Measurements from ENCODE around the gene CEP120.

The CEP120 gene

GRCh38 chr5:123360910-123361309 is 62.3 kb downstream of the CEP120 start:
- no peak for DNase-seq (ENCODE audit: low read depth, low spot score)
- TF ChIP-seq CTCF (IDR thresholded peaks at IDR 0.05; ENCODE audit: insufficient read depth, low read length, missing control alignments), result no peak
- H3K4me3 ChIP-seq (ENCODE audit: low read depth, low read length), result no peak overlapping the region
- CTCF ChIA-PET, result interaction anchor here (1.2 to 2.5 kb wide), 3 partner anchors 9 to 16 kb away, joined by 5 to 7 read pairs (median 5); no protein-coding TSS in a partner anchor
- POLR2A ChIA-PET, result no interaction called here

- CTCF ChIA-PET, result interaction anchor here (1.6 kb wide), 1 partner anchor 10 kb away, joined by 5 read pairs; no protein-coding TSS in a partner anchor
Measured at GRCh38 chr5:123360201-123360571, 63.0 kb downstream of the CEP120 start.

GRCh38 chr5:123359454-123360200 is 63.6 kb downstream of the CEP120 start:
- ChIA-PET CTCF (interaction anchor here (0.9 to 1.9 kb wide), 4 partner anchors 10 to 859 kb away, joined by 3 to 5 read pairs (median 4); no protein-coding TSS in a partner anchor), POLR2A (no interaction called here)
- H3K4me3 ChIP-seq (ENCODE audit: low read depth, low read length), result no peak overlapping the region
- no peak for TF ChIP-seq CTCF (IDR thresholded peaks at IDR 0.05; ENCODE audit: insufficient read depth, low read length, missing control alignments)
- DNase-seq (ENCODE audit: low read depth, low spot score), result no peak

More at GRCh38 chr5:123360201-123360571, 63.0 kb downstream of the CEP120 start:
- no peak overlapping the region for H3K4me3 ChIP-seq (ENCODE audit: low read depth, low read length)
- no peak for TF ChIP-seq CTCF (IDR thresholded peaks at IDR 0.05; ENCODE audit: insufficient read depth, low read length, missing control alignments)
- no peak for DNase-seq (ENCODE audit: low read depth, low spot score)
- POLR2A ChIA-PET, result no interaction called here

GRCh38 chr5:123358751-123359150 is 64.5 kb downstream of the CEP120 start:
- no peak for TF ChIP-seq CTCF (IDR thresholded peaks at IDR 0.05; ENCODE audit: insufficient read depth, low read length, missing control alignments)
- no peak for DNase-seq (ENCODE audit: low read depth, low spot score)
- ChIA-PET CTCF (interaction anchor here (0.9 to 1.9 kb wide), 4 partner anchors 9 to 858 kb away, joined by 3 to 5 read pairs (median 4); no protein-coding TSS in a partner anchor), POLR2A (no interaction called here)
- H3K4me3 ChIP-seq (ENCODE audit: low read depth, low read length), result no peak overlapping the region

- no peak for TF ChIP-seq CTCF (IDR thresholded peaks at IDR 0.05; ENCODE audit: insufficient read depth, low read length, missing control alignments)
- POLR2A ChIA-PET, result no interaction called here
- CTCF ChIA-PET, result interaction anchor here (0.9 to 1.9 kb wide), 4 partner anchors 9 to 857 kb away, joined by 3 to 5 read pairs (median 4); no protein-coding TSS in a partner anchor
- no peak for DNase-seq (ENCODE audit: low read depth, low spot score)
- no peak overlapping the region for H3K4me3 ChIP-seq (ENCODE audit: low read depth, low read length)
Measured at GRCh38 chr5:123358304-123358703, 64.9 kb downstream of the CEP120 start.

GRCh38 chr5:123351820-123352219 is 71.4 kb downstream of the CEP120 start:
- TF ChIP-seq CTCF (IDR thresholded peaks at IDR 0.05; ENCODE audit: insufficient read depth, low read length, missing control alignments), result no peak
- ChIA-PET CTCF (interaction anchor here (1.2 kb wide), 1 partner anchor 18 kb away, joined by 3 read pairs; no protein-coding TSS in a partner anchor), POLR2A (no interaction called here)
- H3K4me3 ChIP-seq (ENCODE audit: low read depth, low read length), result no peak overlapping the region
- DNase-seq (ENCODE audit: low read depth, low spot score), result no peak
